ENCODE measurements around the gene MAP3K5.
A peak's percentile ranks its signal among the peaks of the same experiment; 100 is the strongest.
"Not testable (repeated sequence)": the region's sequence is repeated elsewhere in the genome, so short reads cannot be mapped to it uniquely, and the experiment has no call there.

The MAP3K5 gene
- total RNA-seq = 49.1 to 135 (median 116) reads per million in 3 experiments

DNA sequence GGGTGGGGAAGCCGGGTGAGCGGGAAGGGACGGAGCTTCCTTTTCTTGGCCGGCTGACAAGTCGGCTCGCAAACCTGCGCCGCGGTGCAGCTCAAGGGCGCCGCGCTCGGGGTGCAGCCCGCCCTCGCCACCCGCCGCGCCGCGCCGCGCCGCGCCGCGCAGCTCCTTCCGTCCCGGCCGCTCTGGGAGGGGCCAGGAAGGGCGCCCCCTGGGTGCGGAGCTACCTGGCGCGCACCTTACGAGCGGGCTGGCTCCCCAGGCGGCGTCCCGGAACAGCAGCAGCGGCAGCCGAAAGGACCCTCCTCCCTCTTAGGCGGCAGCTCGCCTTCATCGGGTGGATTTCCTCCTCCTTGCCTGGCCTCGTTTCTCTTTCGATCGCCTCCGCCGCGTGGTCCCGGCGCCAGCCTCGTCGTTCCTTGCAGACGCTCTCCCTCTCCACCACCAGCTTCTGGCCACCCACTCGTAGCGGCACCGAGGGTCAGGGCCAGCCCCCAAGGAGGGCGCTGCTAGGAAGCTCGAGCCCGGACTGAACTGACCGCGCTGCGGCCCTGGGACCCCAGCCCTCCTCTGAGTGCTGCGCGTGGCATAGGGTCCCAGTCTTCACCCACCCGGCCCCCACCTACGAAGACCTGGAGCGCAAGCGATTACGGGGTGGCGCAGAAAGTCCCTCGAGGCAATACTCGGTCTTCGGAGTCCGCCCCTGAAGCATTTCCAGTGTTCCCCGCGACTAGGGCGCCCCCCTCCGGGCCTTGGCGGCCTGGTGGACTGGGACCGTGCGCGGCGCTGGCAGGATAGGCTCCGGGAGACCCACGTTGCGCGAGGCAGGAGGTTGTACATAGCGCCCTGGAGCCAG, at the start of gene MAP3K5:
TSS of gene MAP3K5 (minus strand) at position 68 of the 853 bp plus-strand sequence. CDS start 320 bp downstream, outside the sequence.
- peak; percentile 92 for DNase-seq

DNA sequence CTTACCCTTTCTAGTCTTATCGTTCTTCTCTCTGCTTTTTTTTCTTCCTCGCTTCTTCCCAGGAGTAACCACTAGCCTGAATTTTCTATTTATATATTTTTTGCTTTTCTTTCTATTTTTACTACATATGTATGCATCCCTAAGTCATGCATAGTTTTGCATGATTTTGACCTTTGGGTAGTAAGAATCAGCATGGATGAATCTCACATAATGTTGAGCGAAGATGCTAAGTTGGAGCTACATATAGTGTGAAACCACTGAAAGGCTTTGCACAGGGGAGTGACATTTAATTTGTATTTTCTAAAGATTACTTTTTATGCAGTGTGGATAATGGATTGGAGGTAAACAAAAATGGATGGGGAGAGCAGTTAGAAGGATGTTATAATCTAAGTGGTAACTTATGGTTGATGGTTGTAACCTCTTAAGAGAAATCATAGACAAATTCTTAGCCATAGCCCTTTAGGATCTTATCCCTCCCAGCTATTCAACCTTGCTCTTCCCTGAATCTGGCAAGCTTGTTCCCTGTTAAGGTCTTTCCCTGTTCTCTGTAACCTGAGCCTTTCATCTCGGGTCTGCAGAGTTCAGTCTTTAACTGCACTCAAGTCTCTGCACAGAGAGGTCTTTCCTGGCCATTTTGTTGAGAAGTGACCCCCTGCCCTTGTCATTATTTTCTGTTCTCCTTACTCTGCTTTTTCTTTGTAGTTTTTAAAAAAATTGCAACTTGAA, 48.2 kb upstream of the MAP3K5 start:
- DNase-seq = no peak

GRCh38 chr6:136831873-136832562, 39.7 kb upstream of the MAP3K5 start:
- DNase-seq = no peak

DNA sequence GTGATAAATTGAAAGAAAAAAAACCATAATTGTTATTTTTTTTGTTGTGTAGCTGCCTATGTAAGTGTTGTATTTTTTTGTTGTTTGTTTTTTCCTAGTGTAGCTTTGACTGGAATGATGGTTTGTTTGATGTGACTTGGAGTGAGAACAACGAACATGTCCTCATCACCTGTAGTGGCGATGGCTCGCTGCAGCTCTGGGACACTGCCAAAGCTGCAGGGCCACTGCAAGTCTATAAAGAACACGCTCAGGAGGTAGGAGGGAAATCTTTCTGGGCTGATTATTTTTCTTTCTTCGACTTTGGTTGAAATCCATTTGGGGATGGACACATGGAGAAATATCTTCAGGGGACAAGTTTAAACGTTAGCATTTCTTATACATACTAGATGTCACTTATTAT, 33.9 kb upstream of the MAP3K5 start:
- DNase-seq = no peak

DNA sequence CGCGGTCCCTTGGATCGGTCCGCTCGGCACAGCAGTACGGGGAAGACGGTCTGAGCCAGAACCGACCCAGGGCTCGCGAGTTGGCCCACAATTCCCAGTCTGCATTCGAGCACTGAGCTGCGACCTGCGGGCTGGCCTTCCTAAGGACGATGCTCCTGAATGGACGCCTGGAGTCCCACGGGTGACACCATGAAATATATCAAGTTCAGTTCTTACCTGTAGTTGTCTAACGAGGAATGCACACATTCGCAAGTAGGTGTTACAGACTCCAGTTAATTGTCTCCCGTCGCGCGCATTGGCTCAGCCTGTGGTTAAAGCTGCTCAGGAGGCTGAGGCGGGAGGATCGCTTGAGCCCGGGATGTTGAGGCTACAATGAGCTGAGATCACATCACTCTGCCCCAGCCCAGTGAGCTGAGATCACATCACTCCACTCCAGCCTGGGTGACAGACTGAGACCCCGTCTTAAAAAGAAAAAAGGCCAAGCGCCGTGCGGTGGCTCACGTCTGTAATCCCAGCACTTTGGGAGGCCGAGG, 30.9 kb upstream of the MAP3K5 start:
- no peak for DNase-seq

DNA sequence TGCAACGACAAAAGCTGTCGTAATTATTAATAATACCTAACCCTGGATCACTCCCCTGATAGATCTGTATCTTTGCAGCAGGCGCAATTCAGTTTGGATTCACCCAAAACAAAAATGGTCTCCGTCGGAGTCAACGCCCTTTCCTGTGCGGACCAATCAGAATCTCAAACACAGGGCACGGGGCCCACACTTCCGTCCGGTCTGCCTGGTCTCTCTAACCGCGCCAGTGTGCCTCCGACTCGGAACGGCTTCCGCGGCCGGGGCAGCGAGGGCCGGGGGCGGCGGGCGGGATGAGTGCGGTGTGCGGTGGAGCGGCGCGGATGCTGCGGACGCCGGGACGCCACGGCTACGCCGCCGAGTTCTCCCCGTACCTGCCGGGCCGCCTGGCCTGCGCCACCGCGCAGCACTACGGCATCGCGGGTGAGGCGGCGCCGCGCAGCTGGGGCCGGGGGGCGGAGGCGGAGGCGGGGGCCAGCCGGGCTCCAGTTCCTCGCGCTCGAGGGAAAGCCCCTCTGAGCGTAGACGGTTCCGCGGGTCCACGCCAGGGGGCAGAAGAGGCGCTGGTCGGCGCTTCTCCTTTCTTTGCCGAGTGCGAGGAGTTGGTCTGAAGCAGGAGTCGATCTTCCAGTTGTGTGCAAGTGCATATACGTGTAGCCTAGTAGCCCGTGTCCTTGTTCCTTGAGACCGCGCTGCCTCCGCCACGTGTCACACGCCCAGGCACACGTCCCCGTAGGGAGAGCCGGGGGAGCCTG, 30.3 kb upstream of the MAP3K5 start, which contains the start of gene PEX7:
TSS of gene PEX7 (plus strand) at position 217 of the 752 bp plus-strand sequence. CDS start at position 291, 74 bp downstream.
- DNase-seq = peak; percentile 91

- no peak for DNase-seq
Observed at GRCh38 chr6:136822046-136822375, 29.7 kb upstream of the MAP3K5 start.

DNA sequence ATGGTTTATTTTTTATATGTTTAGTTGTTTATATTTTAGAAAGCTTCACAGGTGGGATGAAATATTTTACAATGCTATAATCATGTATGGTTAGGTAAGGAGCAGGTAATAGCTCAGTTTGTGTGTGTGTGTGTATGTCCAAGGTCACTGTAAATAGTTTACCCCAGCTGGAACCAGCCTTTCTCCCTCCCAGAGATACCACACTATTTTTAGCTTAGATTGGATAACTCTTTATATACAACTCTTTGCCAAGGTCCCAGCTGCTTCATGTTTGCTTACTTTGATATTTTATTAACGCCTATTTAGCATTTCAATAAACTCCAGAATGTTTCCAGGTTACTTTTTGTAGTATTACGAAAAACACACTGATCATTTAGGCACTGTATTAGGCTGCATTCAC, 28.3 kb upstream of the MAP3K5 start:
- DNase-seq = no peak

DNA sequence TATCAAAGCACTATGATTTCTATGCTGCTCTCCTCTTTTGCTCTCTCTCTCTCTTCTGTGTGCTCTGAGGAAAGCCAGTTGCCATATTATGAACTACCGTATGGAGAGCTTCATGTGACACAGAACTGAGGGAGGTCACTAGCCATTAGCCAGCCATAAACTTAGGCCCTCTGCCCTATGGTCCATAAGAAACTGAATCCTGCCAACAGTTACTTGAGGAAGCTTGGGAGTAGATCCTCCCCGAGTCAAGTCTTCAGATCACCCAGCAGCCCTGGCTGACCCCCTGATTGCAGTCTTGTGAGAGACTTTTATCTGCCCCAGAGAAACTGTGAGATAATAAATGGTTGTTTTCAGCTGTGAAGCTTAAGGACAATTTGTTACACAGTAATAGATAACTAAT, 24.4 kb upstream of the MAP3K5 start:
- DNase-seq = no peak

DNA sequence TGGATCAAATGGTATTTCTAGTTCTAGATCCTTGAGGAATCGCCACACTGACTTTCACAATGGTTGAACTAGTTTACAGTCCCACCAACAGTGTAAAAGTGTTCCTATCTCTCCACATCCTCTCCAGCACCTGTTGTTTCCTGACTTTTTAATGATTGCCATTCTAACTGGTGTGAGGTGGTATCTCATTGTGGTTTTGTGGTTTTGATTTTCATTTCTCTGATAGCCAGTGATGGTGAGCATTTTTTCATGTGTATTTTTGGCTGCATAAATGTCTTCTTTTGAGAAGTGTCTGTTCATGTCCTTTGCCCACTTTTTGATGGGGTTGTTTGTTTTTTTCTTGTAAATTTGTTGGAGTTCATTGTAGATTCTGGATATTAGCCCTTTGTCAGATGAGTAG, 23.3 kb upstream of the MAP3K5 start:
- DNase-seq = not testable (repeated sequence)

DNA sequence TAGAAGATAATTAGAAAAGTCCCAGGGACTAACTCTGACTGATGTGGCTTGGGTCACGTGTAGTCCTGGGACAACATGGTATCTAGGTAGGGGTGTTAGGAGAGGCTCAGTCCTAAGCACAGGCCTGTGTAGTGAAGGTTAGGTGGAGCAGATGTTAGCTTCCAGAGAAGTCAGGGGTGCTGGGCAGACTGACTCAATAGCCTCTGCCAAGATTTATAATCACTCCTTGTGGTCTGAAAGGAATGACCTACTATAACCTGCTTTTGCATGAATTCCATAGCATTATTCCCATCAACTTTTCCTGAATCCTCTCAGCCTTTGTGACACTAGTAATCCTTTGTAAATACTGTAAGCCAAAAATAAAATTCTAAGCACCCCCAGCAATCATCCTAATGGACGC, 19.9 kb upstream of the MAP3K5 start:
- no peak for DNase-seq

DNA sequence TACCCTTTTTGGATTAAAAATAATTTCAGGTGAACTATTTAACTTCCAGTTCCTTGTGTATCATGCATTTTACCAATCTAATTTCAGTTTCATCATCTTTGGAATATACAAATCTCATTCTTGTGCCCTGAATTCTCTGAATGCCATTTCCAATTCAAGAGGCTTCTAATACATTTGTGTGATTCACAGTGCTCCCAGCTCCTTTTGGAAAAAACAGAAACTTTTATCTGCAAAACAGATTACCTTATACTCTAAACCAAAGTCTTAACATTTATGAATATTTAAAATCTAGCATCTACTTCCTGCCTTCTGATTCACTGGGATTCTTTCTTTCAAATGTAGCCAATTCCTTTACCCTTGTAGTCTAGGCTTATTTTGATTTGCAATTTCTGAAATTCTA, 19.0 kb upstream of the MAP3K5 start:
- DNase-seq = no peak

DNA sequence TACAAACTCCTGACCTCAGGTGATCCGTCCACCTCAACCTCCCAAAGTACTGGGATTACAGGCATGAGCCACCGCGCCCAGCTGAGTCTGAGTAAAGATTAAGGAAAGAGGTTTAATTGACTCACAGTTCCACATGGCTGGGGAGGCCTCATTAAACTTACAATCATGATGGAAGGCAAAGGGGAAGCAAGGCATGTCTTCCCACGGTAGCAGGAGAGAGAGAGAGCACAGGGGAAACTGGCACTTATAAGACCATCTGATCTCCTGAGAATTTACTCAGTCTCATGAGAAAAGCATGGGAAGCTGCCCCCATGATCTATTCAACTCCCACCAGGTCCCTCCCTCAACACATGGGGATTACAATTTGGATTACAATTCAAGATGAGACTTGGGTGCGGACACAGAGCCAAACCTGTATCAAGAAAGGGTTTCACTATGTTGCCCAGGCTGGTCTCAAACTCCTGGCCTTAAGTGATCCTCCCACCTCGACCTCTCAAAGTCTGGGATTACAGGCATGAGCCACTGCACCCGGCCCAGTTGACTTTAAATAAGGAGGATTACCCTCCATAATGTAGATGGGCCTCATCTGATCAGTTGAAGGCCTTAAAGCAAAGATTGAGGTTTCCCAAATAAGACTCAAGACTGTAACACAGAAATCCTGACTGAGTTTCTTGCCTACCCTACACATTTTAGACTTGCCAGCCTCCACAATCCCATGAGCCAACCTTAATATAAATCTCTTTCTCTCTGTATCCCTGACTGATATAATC, 17.0 kb upstream of the MAP3K5 start:
- no peak for DNase-seq

GRCh38 chr6:136803608-136804007, 11.3 kb upstream of the MAP3K5 start:
- no peak for DNase-seq

DNA sequence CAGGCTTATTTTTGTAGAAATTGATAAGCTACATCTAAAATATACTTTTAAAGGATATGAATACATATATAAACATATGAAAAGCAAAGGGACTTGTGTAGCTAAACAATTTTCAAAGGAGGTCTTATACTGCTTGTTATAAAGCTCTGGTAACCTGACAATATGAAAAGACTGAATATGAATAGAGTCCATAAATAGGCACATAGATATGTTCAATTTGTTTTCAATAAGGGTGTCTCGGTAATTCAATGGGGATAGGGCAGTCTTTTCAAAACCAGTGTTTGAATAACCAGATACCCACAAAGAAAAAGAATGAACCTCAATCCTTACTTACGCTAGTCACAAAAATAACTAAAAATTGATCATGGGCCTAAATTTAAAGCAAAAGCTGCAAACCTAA, 9.3 kb upstream of the MAP3K5 start:
- no peak for DNase-seq

- DNase-seq = no peak
Observed at GRCh38 chr6:136798044-136798443, 5.8 kb upstream of the MAP3K5 start.

DNA sequence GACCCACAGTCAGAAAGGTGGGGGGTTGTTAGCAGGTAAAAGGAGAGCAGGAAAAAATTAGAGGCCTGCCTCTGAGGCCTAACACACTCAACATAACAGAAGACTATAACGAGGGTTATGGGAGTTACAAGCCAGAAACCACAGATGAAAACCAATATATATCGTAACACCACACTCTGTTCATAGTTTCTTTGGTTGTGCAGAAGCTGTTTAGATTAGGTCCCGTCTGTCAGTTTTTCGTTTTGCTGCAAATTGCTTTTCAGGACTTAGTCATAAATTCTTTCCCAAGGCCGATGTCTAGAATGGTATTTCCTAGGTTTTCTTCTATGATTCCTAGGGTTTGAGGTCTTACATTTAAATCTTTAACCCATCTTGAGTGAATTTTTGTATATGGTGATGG, 3.7 kb upstream of the MAP3K5 start:
- DNase-seq = no peak

- no peak for DNase-seq
Observed at GRCh38 chr6:136795386-136795785, 3.1 kb upstream of the MAP3K5 start.

- DNase-seq = no peak
Observed at GRCh38 chr6:136793363-136793762, 1.1 kb upstream of the MAP3K5 start.

DNA sequence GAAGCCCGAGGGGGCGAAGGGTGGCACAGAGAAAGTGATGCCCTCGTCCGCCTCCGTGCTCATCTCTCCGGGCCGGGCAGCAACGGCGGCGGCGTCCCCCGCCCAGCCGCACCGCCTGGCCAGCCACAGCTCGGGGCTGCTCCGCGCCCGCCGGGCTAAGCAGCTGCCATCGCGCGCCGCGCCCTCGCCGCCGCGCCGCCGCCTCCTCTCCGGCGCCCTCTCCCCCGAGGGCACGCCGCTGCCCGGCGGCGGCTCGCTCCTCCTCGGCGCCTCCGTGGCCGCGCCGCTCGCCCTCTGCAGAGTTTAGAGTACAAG, 225 bp downstream of the MAP3K5 start:
- DNase-seq = no peak

- DNase-seq = peak; percentile 51
Observed at GRCh38 chr6:136791296-136792094, 782 bp downstream of the MAP3K5 start.

All from central memory CD4-positive, alpha-beta T cell (primary cell).